Peyer's patch (tissue), 4 donors: ENCODE data around the gene MAPK10.

Source experiments
- CTCF ChIP-seq, 6 experiments: fragments of 450-650 bp in 4 of 6; fragments of 200-600 bp in 2 of 6; sonication (generic) in 1 of 6; IDR thresholded peaks; one replicate each; pipeline ENCODE4 v1.5.1; 2017 to 2019; ENCODE audit warnings: antibody characterized with exemption in 6 of 6, mild to moderate bottlenecking in 3 of 6, moderate library complexity in 1 of 6
- POLR2A ChIP-seq, 2 donors: fragments of 450-650 bp; IDR thresholded peaks; one replicate each; pipeline ENCODE4 v1.5.1; 2017; ENCODE audit warnings: antibody characterized with exemption in 2 of 2, mild to moderate bottlenecking in 2 of 2, moderate library complexity in 2 of 2

- TF ChIP-seq CTCF (IDR thresholded peaks at IDR 0.05) (no peak), POLR2A (IDR thresholded peaks at IDR 0.05) (no peak)
Measured at GRCh38 chr4:86250006-86250405, 109.8 kb downstream of the MAPK10 start.
